GM18511 (cell line): Measurements from ENCODE around the gene DACT2.
"Not testable (repeated sequence)": the region's sequence is repeated elsewhere in the genome, so short reads cannot be mapped to it uniquely, and the experiment has no call there.

Experiments
- ATAC-seq: cut with Tn5 transposase; IDR thresholded peaks from one replicate; pipeline ENCODE4 v1.9.1; 2021; ENCODE audit warnings: mild to moderate bottlenecking, moderate library complexity; ENCODE audit not compliant: unreplicated experiment

The DACT2 gene

GRCh38 chr6:168285456-168285855 lies 34.1 kb downstream of the DACT2 start:
- no peak for ATAC-seq

- ATAC-seq, result no peak
These were observed 35.4 kb downstream of the DACT2 start for GRCh38 chr6:168284187-168284586.

- ATAC-seq, result no peak
These were observed 35.9 kb downstream of the DACT2 start for GRCh38 chr6:168283686-168284025.

GRCh38 chr6:168282985-168283685 lies 36.4 kb downstream of the DACT2 start:
- ATAC-seq, result no peak

- ATAC-seq, result no peak
These were observed 37.8 kb downstream of the DACT2 start for GRCh38 chr6:168281826-168282225.

- not testable (repeated sequence) for ATAC-seq
These were observed 38.3 kb downstream of the DACT2 start for GRCh38 chr6:168281314-168281713.

- ATAC-seq, result no peak
These were observed 38.7 kb downstream of the DACT2 start for GRCh38 chr6:168280899-168281245.

GRCh38 chr6:168280020-168280898 lies 39.3 kb downstream of the DACT2 start:
- ATAC-seq, result no peak

GRCh38 chr6:168279403-168279935 lies 40.1 kb downstream of the DACT2 start:
- no peak for ATAC-seq

GRCh38 chr6:168278904-168279303 lies 40.7 kb downstream of the DACT2 start:
- ATAC-seq, result no peak

- no peak for ATAC-seq
These were observed 42.3 kb downstream of the DACT2 start for GRCh38 chr6:168277274-168277669.

- no peak for ATAC-seq
These were observed 42.9 kb downstream of the DACT2 start for GRCh38 chr6:168276576-168277273.

- ATAC-seq, result no peak
These were observed 44.4 kb downstream of the DACT2 start for GRCh38 chr6:168275168-168275567.

GRCh38 chr6:168274037-168274952 lies 45.3 kb downstream of the DACT2 start:
- no peak for ATAC-seq

- no peak for ATAC-seq
These were observed 46.0 kb downstream of the DACT2 start for GRCh38 chr6:168273441-168274036.

GRCh38 chr6:168272415-168273325 lies 46.9 kb downstream of the DACT2 start:
- no peak for ATAC-seq

GRCh38 chr6:168270274-168271172 lies 49.1 kb downstream of the DACT2 start:
- no peak for ATAC-seq
